GM11168 (cell line): ENCODE measurements around the gene PPP2R5A.

Experiments
- in situ Hi-C: fragments of 300-500 bp; cut with MboI; formaldehyde crosslinking; loops from one replicate; pipeline ENCODE4 v1.12.0; 2022; ENCODE audit warnings: low sequenced_read_pairs; ENCODE audit not compliant: unreplicated experiment

PPP2R5A gene

GRCh38 chr1:212284744-212285684, at the start of gene PPP2R5A:
TSS of gene PPP2R5A (plus strand) at chr1:212285410. CDS start at chr1:212286111, 701 bp downstream.
- in situ Hi-C loops = no loop called here

GRCh38 chr1:212235857-212236256, 49.4 kb upstream of the PPP2R5A start:
- in situ Hi-C loops = no loop called here

GRCh38 chr1:212236664-212237220, 48.5 kb upstream of the PPP2R5A start:
- in situ Hi-C loops = no loop called here

- in situ Hi-C loops = no loop called here
Measured at GRCh38 chr1:212237651-212238050, 47.6 kb upstream of the PPP2R5A start.

- in situ Hi-C loops = no loop called here
Measured at GRCh38 chr1:212238552-212238951, 46.7 kb upstream of the PPP2R5A start.

GRCh38 chr1:212241501-212241900, 43.7 kb upstream of the PPP2R5A start:
- in situ Hi-C loops = no loop called here

- in situ Hi-C loops = no loop called here
Measured at GRCh38 chr1:212241957-212242287, 43.3 kb upstream of the PPP2R5A start.

- in situ Hi-C loops = no loop called here
Measured at GRCh38 chr1:212242288-212242984, 42.8 kb upstream of the PPP2R5A start.

GRCh38 chr1:212242985-212243308, 42.3 kb upstream of the PPP2R5A start:
- in situ Hi-C loops = no loop called here

- in situ Hi-C loops = no loop called here
Measured at GRCh38 chr1:212244441-212244840, 40.8 kb upstream of the PPP2R5A start.

- in situ Hi-C loops = no loop called here
Measured at GRCh38 chr1:212247179-212247721, 38.0 kb upstream of the PPP2R5A start.

GRCh38 chr1:212247988-212248387, 37.2 kb upstream of the PPP2R5A start:
- in situ Hi-C loops = no loop called here

GRCh38 chr1:212254853-212255363, 30.3 kb upstream of the PPP2R5A start:
- in situ Hi-C loops = no loop called here

- in situ Hi-C loops = no loop called here
Measured at GRCh38 chr1:212255705-212256307, 29.4 kb upstream of the PPP2R5A start.

- in situ Hi-C loops = no loop called here
Measured at GRCh38 chr1:212256369-212256768, 28.8 kb upstream of the PPP2R5A start.

- in situ Hi-C loops = no loop called here
Measured at GRCh38 chr1:212257157-212257556, 28.1 kb upstream of the PPP2R5A start.

- in situ Hi-C loops = no loop called here
Measured at GRCh38 chr1:212259693-212260480, 25.3 kb upstream of the PPP2R5A start.

GRCh38 chr1:212260557-212261355, 24.5 kb upstream of the PPP2R5A start:
- in situ Hi-C loops = no loop called here
